GM20000 (cell line): ENCODE measurements around the gene RUNX1.

Experiments
- DNase-seq: peaks from one replicate; pipeline ENCODE4 v3.0.0; 2012; ENCODE audit warnings: low spot score
- TF ChIP-seq, protein P1 (sequence below): IDR thresholded peaks from 2 replicates; pipeline ENCODE4 v1.5.1; 2012; ENCODE audit warnings: mild to moderate bottlenecking, control low read depth; ENCODE audit errors: extremely low read depth, missing control alignments

Gene RUNX1

DNA sequence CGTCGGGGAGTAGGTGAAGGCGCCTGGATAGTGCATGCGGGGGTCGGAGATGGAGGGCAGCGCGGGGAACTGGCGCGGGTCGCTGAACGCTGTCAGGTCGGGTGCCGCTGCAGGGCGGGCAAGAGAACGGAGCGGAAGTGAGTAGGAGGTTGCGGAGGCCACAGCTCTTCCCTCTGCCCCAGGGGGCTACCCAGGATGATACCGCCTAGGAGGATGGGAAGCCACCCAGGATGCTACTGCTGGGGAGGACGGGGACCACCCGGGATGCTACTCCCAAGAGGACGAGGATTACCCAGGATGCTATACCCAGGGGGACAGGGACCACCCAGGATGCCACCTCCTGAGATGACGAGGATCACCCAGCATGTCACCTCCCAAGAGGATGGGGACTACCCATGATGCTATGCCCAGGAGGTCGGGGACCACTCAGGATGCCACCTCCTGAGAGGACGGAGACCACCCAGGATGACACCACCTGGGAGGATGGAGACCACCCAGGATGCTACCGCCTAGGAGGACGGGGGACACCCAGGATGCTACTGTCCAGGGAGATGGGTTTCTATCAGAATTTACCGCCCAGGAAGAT lies 256.5 kb downstream of the RUNX1 start:
- no peak for DNase-seq
- TF ChIP-seq, protein P1, sequence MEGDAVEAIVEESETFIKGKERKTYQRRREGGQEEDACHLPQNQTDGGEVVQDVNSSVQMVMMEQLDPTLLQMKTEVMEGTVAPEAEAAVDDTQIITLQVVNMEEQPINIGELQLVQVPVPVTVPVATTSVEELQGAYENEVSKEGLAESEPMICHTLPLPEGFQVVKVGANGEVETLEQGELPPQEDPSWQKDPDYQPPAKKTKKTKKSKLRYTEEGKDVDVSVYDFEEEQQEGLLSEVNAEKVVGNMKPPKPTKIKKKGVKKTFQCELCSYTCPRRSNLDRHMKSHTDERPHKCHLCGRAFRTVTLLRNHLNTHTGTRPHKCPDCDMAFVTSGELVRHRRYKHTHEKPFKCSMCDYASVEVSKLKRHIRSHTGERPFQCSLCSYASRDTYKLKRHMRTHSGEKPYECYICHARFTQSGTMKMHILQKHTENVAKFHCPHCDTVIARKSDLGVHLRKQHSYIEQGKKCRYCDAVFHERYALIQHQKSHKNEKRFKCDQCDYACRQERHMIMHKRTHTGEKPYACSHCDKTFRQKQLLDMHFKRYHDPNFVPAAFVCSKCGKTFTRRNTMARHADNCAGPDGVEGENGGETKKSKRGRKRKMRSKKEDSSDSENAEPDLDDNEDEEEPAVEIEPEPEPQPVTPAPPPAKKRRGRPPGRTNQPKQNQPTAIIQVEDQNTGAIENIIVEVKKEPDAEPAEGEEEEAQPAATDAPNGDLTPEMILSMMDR, result no peak

DNA sequence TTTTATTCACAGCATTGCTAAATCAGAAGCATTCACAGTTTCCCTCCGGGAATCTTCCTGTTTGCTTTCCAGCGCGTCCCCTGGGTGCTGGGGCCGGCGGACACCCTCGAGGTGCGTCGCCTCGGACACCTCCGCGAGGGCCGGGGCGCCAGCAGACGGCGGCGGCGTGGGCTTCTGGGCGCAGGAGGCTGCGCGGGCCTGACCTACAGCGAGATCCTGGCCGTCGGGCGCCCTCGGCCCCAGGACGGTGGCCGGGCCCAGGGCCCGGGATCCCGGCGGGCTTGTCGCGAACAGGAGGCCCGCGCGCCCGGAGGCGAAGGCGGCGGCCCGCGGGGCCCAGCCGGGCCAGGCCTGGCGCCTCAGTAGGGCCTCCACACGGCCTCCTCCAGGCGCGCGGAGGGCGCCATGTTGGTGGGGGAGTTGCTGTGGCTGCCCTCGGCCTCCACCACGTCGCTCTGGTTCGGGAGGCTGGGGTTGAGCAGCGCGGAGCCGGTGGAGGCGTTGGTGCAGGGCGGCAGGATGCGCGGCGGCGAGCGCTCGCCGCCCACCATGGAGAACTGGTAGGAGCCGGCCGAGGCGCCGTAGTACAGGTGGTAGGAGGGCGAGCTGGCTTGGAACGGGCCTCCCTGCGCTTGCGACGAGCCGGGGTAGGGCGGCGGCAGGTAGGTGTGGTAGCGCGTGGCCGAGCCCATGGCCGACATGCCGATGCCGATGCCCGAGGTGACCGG lies 257.2 kb downstream of the RUNX1 start:
- TF ChIP-seq, protein P1, result no peak
- DNase-seq, result no peak

GRCh38 chr21:34790834-34791233 lies 258.3 kb downstream of the RUNX1 start:
- DNase-seq, result no peak
- TF ChIP-seq, protein P1, result no peak

GRCh38 chr21:34790341-34790740 lies 258.8 kb downstream of the RUNX1 start:
- DNase-seq, result no peak
- TF ChIP-seq, protein P1, result no peak

DNA sequence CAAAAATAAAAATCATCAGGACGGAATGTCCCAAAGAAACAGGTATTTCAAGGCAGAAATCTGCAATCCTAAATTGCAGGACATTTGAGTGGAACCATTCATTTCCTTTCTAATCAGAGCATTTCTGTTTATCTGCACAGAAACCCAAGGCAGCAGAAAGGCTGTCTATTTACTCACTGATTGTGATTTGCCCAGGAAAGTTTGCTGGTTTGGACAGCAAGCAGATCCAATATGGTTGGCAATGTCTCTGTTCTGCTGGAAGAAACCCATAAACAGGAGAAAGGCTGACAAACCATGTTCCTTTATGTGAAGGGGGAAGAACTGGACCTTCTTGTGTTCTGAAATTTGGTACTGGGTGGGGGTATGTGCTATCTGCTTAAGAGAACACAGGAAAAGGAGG lies 260.2 kb downstream of the RUNX1 start:
- no peak for DNase-seq
- TF ChIP-seq, protein P1, result no peak

DNA sequence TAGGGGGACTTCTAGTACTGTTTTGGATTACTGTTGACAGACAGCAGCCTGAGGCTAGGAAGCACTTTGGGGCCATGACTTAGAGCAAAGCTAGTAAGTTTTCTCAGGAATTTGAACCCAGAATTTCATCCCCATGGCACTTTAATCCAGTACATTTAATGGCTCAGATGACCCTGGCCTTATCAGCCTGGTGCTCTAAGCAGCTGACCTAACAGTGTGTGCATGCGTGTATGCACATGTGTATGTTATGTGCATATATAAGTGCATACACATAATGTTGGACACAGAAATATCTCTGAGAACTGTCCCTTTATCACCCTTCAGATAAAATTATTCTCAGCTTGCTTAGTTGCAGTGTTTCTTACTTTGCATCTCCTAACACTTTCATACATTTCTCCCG lies 265.3 kb downstream of the RUNX1 start:
- no peak for DNase-seq
- TF ChIP-seq, protein P1, result no peak

- DNase-seq, result no peak
- TF ChIP-seq, protein P1, result no peak
Measured at GRCh38 chr21:34782506-34783360, 266.4 kb downstream of the RUNX1 start.
